Fibroblast of peridontal ligament (primary cell): ENCODE results near the gene MYO10.

Source experiments
- DNase-seq: peaks from one replicate; pipeline ENCODE4 v3.0.0-alpha.2; 2010; ENCODE audit errors: extremely low read depth

Gene MYO10

DNA sequence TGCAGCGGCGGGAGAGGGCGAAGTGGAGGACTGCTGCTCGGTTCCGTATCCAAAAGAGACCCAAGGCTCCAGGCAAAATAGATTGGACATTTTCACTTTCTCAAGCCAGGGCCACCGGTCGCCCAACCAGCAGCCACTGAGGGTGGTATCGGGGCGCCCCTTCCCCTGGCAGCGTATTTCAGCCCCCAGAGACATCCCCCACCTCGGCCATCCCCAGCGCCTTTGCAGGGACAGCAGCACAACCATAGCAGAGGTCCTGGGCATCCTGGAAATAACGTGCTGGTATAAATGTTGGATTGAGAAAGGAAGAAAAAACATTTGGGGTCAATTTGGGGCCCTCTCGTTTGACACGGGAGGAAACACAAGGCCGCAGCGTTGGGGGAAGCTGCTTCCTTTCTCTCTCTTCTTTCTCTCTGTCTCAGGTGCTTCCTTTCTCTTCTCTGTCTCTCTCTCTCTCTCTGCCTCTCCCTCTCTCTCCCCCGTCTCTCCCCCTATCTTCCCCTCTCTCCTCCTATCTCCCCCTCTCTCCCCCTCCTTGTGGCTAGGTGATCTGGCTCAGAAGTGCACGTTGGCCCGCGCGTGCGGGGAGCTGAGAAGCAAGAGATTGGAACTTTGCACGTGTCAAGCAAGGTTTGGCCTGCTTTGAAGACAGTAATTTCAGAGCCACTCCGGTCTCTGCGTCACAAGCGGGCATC, 318.7 kb downstream of the MYO10 start:
- DNase-seq, result no peak

DNA sequence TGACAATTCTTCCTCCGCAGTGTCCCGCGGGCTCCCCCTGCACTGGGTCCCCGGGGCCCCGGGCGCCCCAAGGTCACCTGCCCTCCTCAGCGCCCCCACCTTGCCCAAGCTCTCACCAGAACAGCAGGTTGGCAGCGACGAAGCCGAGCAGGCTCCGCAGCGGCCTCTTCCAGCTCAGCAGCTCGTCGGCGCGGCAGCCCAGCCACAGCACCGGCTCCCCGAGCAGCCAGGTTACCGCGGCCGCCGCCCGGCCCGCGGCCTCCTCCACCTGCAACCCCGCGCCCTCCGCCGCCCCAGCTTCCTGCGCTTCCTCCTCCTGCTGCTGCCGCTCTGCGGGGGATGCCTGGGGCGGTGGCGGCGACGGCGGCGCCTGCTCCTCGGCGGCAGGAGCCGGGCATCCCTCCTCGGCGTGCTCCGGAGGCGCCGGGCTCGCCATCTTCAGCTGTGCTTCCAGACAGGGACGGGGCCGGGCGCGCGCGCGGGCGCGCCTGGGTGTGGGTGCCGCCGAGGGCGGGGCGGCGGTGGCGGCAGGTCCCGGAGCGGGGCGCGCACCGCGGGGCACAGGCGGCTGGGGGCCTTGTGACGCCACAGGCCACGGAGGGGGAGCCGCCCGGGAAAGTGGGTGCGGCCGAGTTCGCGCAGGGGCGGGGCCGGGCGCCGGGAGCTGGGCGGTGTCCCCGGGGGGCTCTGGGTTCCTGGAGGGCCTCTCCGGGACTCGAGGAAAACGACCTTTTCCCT, 319.4 kb downstream of the MYO10 start, which contains the start of gene RETREG1:
Gene RETREG1, minus strand, starts transcription at position 462 of the 738 bp plus-strand sequence. Its CDS starts 26 bp downstream, at position 436.
- no peak for DNase-seq

DNA sequence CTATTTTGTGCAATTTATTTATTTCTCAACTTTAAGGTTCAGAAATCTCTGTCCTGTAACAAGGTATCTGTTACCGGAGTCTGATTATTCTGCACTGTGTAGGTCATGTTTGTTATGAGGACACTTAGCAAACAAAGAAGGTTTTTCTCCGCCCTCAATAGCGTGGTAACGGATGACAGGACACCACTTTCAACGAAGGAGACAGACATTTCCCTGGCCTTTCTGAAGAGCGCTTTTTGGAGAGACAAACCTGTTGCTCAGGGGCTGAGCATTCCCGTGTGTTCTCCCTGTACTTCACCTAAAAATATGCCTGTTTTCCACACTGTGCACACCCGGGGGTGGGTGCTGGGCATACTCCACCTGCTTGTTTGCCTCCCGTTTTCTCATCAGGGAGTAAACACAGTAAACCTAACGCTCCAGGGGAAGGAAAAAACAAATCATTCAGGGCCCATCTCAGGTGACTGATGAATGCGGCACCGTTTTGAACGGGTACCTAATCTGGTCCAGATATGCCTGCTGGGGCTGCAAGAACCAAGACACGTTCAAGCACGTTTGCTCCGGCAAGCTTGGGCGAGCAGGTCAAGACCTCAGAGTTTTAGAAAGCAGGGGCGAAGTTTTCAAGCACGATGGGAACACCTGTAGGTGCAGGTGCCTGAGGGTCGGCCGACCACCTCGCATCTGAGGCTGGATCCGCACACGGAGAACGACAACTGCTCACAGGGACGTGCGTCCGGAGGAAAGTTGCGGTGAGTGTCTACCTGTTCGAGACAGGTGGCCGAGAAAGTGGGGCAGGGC, 320.1 kb downstream of the MYO10 start:
- DNase-seq, result no peak

DNA sequence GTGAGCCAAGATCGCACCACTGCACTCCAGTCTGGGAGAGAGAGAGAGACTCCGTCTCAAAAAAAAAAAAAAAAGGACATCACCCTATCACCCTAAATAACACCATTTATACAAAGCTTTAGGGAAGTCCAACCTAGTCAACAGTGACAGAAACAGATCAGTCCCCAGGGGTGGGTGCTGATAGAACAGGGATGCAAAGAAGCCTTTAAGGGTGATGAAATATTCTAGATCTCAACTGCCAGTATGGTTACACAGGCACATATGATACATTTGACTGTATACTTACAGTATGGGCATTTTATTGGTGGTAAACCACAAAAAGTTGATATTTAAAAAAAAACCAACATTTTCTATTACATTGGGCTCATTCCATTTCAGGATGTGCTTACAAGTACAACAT, 324.1 kb downstream of the MYO10 start:
- DNase-seq, result no peak
